Transverse colon (tissue), 4 donors: ENCODE measurements around the gene TM2D1.

ENCODE experiments used
- EP300 ChIP-seq: sonication (generic); formaldehyde crosslinking; IDR thresholded peaks from one replicate; pipeline ENCODE4 v1.6.1; 2017; ENCODE audit warnings: antibody characterized with exemption, low read depth
- POLR2A ChIP-seq: fragments of 450-650 bp; IDR thresholded peaks from one replicate; pipeline ENCODE4 v1.6.1; 2016; ENCODE audit warnings: antibody characterized with exemption, mild to moderate bottlenecking, moderate library complexity
- POLR2AphosphoS5 ChIP-seq, 3 donors: sonication (generic); formaldehyde crosslinking; IDR thresholded peaks; one replicate each; pipeline ENCODE4 v1.6.1; 2016; ENCODE audit warnings: antibody characterized with exemption in 3 of 3
- TF ChIP-seq, protein P1 (sequence below), 5 experiments: fragments of 200-600 bp in 3 of 5; fragments of 450-650 bp in 2 of 5; sonication (generic) in 3 of 5; IDR thresholded peaks; 1 replicate in 2 of 5; 2 replicates in 3 of 5; pipeline ENCODE4 v1.5.1; 2016 to 2017; ENCODE audit warnings: antibody characterized with exemption in 5 of 5, inconsistent platforms in 3 of 5, mild to moderate bottlenecking in 2 of 5, moderate library complexity in 1 of 5

DNA sequence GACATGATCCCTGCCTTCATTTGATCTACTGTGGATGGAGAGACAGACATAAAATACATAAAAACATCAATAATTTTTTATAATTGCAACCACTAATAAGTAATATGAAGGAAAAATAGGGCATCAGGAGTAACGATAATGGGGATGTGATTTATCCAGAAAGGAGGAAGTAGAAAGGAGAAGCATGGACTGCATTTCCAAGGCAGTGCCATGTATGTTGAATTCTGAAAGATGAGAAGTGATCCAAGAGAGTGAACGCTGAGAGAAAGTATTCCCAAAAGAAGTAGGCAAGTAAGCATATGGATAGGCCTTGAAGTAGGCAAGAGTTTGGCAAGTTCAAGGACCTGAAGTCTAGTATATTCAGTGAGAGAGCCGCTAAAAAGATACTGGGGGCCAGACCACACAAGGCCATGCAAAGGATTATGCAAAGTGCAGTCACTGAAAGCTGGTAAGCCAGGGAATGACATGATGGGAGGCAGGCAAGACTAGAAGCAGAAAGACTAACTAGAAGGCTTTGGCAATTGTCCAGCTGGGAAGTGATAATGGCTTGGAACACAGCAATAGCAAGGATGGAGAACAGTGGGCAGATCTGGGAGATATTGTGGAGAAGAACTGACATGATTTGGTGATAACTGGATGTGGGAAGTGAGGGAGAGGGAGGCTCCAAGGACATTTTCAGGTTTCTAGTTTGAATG is 85.9 kb downstream of the TM2D1 start:
- TF ChIP-seq, protein P1, sequence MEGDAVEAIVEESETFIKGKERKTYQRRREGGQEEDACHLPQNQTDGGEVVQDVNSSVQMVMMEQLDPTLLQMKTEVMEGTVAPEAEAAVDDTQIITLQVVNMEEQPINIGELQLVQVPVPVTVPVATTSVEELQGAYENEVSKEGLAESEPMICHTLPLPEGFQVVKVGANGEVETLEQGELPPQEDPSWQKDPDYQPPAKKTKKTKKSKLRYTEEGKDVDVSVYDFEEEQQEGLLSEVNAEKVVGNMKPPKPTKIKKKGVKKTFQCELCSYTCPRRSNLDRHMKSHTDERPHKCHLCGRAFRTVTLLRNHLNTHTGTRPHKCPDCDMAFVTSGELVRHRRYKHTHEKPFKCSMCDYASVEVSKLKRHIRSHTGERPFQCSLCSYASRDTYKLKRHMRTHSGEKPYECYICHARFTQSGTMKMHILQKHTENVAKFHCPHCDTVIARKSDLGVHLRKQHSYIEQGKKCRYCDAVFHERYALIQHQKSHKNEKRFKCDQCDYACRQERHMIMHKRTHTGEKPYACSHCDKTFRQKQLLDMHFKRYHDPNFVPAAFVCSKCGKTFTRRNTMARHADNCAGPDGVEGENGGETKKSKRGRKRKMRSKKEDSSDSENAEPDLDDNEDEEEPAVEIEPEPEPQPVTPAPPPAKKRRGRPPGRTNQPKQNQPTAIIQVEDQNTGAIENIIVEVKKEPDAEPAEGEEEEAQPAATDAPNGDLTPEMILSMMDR (IDR thresholded peaks at IDR 0.05), result no peak
- TF ChIP-seq POLR2AphosphoS5 (IDR thresholded peaks at IDR 0.05) (no peak), POLR2A (no peak), EP300 (no peak)
